NCI-H2081 treated with DMSO at 0.1 percent for 48 hours (cell line): ENCODE data around the gene CSRNP3.

Experiments
- DNase-seq: peaks from one replicate; lab custom pipeline; 2025; lab: John Stamatoyannopoulos, UW

The CSRNP3 gene, protein sequence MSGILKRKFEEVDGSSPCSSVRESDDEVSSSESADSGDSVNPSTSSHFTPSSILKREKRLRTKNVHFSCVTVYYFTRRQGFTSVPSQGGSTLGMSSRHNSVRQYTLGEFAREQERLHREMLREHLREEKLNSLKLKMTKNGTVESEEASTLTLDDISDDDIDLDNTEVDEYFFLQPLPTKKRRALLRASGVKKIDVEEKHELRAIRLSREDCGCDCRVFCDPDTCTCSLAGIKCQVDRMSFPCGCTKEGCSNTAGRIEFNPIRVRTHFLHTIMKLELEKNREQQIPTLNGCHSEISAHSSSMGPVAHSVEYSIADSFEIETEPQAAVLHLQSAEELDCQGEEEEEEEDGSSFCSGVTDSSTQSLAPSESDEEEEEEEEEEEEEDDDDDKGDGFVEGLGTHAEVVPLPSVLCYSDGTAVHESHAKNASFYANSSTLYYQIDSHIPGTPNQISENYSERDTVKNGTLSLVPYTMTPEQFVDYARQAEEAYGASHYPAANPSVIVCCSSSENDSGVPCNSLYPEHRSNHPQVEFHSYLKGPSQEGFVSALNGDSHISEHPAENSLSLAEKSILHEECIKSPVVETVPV

DNA sequence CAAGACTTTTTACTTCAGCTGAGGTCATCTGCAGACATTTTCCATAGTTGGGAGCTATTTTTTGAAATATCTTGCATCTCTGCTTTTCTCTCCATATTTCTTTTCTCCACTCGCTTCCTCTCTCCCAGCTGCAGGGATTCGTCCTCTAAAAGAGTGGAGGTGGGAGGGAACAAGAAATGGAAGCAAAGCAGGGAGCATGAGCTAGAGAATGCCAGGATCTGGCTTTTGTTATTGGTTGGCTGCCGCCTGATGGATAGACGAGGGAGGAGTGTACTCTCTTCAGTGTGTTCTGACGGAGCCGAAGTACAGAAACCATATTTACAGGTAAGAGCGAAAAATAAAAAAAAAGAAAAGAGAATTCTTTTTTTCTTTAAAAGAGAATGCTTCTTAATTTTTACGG lies at the start of gene CSRNP3:
Gene CSRNP3, plus strand, starts transcription at position 282 of the 400 bp plus-strand sequence. CDS start 125,368 bp downstream, outside the sequence.
- peak; percentile 96 for DNase-seq

DNA sequence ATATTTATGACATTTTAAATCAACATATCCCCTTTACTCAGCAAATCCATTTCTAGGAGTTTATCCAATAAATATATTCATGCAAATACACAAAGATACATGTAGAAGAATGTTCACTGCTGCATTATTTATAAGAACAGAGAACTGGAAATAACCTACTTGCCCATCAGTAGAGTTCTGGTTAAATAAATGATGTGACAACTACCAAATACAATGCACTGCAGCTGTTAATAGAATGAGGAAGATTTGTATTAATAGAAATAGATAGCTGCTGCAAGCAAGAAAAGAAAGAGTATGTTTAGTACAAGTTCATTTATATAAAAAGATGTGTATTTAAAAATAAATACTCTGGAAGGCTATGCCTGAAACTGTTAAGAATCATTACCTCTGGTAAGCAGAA lies 49.3 kb upstream of the CSRNP3 start:
- no peak for DNase-seq

DNA sequence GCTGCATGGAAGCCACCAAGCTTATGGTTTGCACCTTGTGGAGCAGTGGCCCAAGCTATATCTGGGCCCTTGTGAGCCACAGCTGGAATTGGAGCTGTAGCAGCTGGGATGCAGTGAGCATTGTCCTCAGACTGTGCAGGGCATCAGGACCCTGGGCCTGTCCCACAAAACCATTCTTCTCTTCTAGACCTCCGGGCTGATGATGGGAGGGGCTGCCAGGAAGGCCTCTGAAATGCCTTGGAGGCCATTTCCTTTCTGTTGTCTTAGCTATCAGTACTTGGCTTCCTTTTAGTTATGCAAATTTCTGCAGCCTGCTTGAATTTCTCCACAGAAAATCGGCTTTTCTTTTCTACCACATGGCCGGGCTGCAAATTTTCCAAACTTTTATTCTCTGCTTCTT lies 46.4 kb upstream of the CSRNP3 start:
- DNase-seq = no peak

DNA sequence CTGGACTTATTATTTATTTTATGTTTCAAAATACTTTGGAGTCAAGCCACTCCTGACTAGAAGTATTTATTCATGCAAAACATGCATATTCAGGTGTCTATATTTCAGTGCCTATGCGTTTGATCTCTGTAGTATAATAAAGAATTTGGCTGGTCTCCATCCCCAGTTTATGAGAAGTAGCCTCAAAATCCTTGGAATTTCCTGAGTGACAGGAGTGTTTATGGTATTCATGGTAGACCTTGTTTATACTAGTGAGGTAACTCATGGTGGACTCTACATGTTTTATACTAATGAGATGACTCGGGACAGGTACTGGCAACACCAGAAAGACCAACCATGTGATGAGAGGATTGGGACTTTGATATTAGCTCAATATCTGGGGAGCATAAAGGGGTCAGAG lies 43.9 kb upstream of the CSRNP3 start:
- no peak for DNase-seq

DNA sequence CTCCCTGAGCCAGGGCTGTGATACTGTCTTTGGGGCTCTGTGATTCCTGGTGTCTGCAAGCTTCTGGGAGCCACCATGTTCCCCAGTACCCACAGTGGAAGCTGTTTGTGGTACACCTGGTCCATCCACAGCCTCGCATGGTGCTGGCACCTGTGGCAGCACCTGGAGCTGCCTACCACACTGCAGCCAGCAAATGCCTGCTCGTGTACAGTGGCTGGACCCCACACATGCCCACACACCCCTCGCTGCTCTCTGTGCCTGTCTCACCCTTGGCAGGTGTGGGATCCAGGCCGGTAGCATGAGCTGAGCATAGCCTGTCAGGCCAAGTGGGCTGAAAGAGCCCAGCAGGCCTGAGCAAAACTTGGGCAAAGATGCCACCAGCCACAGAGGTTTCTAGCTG lies 41.8 kb upstream of the CSRNP3 start:
- no peak for DNase-seq

DNA sequence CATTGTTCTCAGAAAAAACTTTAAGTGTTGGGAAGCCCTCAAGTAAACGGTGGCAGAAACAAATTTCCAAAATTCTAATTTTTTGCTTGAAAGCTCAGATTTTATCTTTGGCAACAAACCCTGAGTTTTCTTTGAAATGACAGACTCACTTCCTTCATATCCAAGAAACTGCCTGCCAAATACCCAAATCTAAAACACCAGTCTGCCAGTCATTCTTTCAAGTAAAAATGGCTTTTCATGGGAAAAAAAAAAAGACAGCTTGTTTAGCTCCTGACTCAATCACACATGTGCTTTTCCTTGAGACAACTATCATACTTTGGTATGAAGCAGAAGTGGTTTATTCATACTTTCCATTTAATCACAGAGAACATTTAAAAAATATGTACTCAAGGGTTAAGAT lies 40.6 kb upstream of the CSRNP3 start:
- no peak for DNase-seq

DNA sequence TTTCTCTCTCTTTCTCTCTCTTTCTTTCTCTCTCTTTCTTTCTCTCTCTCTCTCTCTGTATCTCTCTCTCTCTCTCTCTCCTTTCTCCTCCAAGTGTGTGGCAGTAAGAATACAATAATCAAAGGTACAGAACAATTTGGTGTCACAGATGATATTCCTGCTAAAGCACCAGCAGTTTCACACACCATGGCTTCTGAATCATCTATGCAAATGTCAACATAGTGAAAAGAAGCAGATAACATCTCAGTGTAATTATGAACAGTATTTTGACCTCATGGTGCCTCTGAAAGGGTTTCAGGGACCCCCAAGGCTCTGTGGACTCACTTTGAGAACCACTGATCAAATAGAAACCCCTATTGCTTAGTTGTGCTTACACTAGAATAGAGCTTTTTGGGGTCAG lies 38.5 kb upstream of the CSRNP3 start:
- no peak for DNase-seq

DNA sequence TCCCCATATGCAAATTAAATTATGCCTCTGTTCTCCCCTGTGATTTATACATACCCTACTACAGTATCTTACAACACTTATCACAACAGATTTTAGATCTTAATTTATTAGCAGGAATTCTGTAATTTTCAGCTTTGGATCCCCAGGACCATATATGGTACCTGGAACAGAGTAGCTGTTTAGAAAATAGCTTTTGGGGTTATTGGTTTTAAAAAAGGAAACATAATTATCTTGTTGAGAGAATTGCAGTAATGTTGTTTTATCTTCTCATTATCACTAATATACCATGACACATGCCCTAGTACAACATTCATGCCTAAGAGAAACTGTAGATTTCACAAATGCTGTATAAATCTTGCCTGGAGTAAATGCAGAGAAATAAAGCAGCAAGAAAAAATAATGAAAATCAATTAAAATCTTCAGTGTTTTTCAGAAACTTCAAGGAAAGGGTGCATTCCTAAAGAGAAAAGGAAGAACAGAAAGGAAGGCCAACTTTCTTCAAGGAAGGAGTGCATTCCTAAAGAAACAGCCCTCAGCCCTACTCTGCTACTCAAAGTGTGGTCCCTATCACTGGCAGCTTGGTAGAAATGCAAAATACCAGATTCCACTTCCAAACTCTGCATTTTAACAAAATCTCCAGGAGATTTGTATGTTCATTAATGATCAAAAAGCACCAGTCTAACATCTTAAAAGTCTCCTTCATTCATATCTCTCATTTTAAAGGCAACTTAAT lies 37.1 kb upstream of the CSRNP3 start:
- no peak for DNase-seq

DNA sequence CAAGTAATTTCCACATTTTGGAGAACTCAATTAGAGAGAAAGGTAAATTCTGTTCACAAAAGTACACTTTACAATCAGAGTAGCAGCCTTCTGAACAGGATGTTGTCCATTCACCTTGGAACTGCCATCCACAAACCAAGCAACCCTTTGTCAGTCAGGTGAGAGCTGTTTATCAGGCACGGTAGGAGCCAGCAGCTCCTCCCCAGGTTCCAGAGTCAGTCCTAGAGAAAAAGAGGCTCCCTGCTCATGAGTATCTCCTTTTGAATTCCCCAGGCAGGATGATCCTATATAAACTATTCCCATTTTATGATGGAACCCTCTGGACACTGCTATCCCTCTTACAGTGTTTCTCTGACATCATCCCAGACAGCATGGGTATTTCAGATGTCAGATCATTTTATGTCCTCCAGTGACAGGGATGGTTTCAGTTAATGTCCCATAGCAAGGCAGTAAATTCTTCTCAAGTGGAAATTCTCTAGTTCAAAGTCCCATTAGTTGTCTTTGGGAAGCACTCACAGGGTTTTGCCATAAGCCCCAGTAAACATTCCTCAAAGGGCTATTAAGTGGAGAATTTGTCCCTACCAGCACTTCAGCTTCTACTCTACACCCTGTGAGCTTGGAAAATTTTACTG lies 34.5 kb upstream of the CSRNP3 start:
- no peak for DNase-seq

DNA sequence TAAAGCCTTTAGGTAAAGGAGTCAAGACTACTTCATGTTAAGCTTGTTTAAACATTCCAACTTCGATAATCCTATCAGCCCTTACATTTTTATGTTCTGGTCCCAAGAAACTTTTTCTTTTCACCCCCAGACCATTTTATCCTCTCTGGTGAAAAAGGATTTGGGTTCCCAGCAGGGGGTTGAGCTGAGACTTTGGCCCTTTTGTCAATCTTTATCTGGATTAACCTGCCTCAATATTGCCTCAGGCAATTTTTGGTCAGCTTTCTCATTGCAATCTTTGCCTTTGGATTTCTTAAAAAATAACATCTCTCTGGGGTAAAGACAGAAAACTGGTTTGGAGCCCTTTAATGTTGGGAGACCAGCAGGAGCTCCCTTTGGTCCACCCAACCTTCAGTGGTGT lies 33.9 kb upstream of the CSRNP3 start:
- no peak for DNase-seq

DNA sequence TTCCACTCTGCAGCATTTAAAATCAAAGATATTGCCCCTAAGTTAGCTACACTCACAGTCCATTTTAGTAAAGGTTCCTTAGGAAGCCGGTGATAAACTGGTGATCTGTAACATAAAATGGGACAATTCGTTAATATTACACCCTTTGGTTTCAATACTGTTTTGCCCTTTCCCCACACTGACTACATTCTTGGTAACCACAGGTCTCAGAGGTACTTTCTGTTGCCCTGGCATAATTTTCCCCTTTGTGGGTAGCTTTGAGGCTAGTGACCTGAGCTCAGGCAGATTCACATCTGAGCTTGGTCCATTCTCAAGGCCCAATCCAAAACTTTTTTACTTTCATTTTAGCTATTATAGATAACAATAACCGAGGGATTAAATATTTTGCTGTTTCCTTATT lies 32.9 kb upstream of the CSRNP3 start:
- DNase-seq = no peak

DNA sequence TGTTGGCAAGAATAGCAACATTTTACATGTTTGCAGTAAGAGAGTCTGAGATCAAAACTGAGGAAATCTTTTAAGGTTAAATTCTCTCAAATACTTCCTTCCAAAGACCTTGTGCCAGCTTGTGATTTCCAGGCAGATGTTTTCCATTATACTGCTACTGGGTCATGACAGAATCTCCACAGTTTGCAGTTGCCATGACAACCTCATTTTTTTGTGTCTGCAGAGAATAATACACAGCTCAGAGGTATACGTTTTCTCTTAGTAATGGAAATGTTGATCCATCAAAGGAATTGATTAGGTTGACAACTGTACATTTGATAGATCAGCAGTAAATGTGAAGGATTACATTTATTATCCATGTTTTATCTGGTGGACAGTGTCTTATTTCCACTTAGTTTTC lies 29.1 kb upstream of the CSRNP3 start:
- no peak for DNase-seq

DNA sequence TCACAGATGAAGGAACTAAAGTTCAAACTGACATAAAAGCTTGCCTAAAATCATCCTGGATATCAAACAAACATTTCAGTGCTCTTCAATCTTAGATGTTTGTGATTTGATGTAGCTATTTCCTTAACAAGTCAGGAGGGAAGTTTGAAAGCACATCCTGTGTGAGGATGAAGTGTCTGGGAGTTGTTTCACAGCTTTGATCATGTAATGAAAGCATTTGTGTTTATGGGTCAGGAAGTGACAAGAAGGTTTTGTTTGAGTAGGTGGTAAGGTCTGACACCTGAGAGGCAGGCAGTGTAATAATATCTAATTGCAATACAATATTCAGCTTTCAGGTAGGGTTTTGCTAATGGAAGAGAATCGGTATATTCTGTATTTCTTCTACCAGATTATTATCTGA lies 26.0 kb upstream of the CSRNP3 start:
- DNase-seq = no peak

DNA sequence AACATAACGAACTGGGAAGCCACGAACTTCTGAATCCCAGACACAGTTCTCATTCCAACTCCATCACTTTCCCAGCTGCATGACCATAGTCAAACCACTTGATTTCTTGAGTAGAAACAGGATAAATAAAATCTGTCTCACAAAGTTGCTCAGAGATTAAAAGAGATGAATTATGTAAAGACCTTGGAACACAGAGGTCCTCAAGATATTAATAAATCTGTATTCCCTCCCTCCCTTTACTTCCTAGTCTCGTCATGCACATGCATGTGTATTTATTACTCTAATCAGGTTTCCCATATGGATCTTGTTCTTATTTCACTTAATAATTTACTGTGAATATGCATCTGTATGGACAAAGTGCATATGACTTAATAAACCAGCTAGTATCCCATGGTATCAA lies 21.1 kb upstream of the CSRNP3 start:
- DNase-seq = no peak

DNA sequence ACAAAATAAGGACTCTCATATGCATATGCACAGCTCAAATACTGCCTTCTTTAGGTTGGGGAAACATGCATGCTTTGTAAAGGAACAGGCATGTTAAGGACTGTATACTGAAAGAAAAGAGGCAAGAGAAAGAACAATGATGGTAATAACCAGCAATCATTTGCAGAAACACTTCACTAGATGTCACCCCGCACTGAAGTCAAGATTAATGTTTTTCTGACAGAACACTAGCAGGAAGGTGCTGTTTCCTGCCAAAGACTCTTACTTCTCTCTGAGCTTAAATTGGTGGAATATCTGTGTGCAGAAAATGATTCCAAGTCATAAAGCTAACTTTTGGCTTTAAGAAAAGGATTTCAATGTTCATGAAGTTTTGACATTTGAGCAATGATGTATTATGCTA lies 19.3 kb upstream of the CSRNP3 start:
- no peak for DNase-seq

DNA sequence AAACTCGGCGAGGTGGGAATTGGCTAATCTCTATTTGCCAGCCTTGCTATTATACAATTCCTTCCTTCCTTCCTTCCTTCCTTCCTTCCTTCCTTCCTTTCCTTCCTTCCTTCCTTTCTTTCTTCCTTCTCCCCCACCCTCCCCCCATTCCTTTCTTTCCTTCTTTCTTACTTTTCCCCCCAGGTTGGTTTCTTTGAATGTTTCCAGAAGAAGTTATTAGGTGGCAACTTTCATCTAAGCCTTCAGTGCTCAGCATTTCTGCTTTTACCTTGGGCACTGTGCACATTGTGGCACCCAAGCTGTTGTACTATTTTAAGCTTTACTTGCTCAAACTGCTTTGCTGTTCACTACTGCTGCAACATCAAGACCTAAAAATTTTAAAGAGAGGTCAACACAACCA lies 17.2 kb upstream of the CSRNP3 start:
- DNase-seq = no peak

DNA sequence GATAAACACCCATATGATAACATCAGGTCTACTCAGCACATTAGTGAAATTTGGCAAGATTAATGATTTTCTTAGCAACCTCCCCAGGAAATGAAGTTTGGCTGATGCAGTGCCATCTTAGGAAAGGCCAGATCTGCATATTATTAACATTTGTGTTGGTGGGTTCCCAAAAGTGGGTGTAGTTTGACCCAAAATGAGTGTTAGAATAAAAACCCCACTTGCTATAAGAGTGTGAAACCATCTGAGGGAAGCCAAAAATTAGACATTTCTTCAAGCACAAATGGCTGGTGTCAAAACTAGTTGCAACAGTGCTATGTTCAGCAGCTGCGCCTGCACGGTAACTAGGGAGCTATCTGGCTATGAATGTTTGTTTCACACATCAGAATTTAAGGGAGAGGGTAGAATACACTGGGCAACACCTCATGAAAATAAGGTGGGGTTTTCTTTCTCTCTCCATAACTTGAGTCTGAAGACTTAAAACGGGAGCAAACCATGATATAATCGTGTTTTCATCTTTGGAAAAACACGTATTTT lies 15.9 kb upstream of the CSRNP3 start:
- DNase-seq = no peak

DNA sequence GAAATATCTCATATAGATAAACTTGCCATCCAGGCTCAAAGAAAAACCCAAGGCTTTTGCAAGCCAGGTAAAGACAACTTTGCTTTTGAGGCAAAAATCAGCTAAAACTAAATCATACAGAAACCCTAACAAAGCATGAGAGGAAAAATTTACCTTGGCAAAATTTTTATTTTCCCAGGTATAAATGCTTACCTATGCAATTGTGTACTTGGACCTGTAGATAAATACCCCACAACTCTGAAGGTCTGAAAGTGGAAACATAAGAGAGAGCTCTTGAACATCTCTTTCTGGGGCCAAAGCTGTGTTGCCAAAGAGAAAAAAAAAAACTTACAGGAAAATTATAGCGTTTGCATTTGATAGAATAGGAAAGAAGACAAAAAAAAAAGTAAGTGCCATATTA lies 14.6 kb upstream of the CSRNP3 start:
- no peak for DNase-seq

DNA sequence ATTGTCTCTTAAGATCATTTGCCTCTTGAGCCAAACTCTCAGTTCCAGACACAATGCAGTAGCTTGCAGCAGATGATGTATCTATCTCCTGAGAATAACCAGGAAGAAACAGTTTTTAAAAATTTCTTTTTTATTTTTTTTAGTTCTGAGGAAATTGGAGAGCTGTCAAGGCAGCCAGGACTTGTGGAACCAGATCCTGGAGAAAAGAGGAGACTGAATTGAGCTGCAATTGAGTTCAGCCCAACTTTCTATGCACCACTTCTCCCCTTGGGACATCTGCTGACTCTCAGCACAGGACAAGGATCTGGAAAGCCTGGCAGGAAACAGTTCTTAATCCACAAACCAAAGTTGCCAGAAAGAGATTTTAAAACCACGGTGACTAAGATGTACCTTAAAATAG lies 13.5 kb upstream of the CSRNP3 start:
- DNase-seq = no peak

DNA sequence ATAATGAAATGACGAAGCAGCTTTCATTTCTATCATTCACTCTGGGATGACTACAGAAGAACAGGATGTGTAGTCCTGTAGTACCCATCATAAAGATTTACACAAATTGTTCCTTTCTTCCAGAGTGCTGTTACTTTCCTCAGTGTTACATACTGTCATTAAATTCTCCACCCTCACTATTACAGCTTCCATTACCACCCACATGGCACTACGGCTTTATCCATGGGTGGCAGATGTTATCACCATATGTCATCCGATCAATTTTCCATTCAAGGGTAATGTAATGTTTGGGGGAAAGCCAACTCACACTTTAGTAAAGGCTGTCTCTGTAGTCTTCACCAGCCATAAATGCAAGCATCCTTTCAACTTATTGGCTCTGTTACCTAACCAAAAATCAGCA lies 7.1 kb upstream of the CSRNP3 start:
- DNase-seq = peak; percentile 89

DNA sequence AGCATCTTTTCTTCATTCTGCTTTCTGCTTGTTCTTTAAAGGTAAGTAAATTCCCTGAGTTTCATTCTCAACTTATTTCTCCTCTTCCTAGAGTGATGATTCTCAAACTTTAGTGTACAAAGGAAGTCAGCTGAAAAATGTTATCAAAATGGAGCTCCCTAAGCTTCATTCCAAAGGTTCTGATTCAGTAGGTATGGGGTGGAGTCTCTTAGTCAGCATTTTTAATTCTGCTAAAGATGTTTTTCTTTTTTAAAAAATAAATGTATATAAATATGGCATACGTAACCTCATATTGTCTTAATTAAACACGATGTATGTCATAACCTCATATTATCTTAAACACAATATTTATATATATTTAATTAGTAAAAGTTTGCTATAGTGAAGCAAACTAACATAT lies 3.1 kb upstream of the CSRNP3 start:
- DNase-seq = no peak

DNA sequence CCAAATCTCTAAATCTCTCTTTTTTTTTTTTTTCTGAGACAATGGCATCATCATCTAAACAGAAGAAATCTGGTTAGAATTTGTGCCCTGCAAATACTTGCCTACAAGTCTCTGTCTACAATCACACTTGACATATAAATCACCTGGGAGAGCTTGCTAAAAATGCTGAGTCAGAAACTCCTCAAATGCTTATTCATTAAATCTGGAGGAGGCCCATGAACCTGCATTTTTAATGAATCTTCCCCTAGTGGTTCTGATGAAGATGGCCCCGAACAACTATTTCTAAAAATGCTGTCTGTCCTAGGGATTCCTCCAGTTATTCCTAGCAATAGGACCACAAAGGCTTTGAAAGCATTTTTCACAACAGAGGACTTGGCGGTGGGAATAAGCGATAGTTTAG lies 1.6 kb upstream of the CSRNP3 start:
- no peak for DNase-seq

DNA sequence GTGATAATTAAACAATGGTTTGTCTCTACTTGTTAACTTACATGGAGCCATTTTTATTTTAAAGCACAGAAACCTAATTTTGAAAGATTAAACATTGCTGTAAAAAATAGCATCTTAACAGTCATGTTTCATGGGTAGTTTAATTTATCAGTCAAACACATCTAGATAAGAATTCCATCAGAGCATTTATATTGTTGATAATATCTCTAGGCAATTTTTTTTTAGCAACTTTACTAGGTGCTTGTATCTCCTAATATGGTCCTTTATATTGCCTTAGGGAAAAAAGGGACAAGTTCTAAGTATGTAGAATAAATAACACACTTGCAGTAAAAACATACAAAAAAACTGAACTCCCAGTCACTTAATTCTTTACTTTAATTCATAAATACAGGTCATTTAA lies 863 bp downstream of the CSRNP3 start:
- no peak for DNase-seq
